Left kidney (tissue), 2 donors: Measurements from ENCODE around the gene DUSP28. TPM values are rescaled to one million over a fixed set of nuclear protein-coding genes. Genes with fewer than 3 reads are reported as not detected.
A peak's percentile ranks its signal among the peaks of the same experiment; 100 is the strongest.

ENCODE experiments used
- DNase-seq: peaks from one replicate; pipeline ENCODE4 v3.0.0-alpha.2; 2013
- polyA plus RNA-seq: library from polyadenylated mRNA; unstranded; fragments of 120-200 nt; gene quantifications from one replicate; pipeline ENCODE4 v1.2.1, GENCODE V29; 2013; ENCODE audit not compliant: insufficient read length

Gene DUSP28
- polyA plus RNA-seq, 1 donor: 8.3 TPM

GRCh38 chr2:240599141-240599583, 39.0 kb downstream of the DUSP28 start:
- no peak for DNase-seq

GRCh38 chr2:240600451-240600961, 40.3 kb downstream of the DUSP28 start:
- no peak for DNase-seq

- DNase-seq: no peak
Measured at GRCh38 chr2:240601061-240601830, 41.1 kb downstream of the DUSP28 start.

GRCh38 chr2:240601831-240602160, 41.6 kb downstream of the DUSP28 start:
- DNase-seq: no peak

- no peak for DNase-seq
Measured at GRCh38 chr2:240602266-240603050, 42.3 kb downstream of the DUSP28 start.

- no peak for DNase-seq
Measured at GRCh38 chr2:240603081-240603835, 43.1 kb downstream of the DUSP28 start.

GRCh38 chr2:240603846-240604245, 43.7 kb downstream of the DUSP28 start:
- DNase-seq: no peak

GRCh38 chr2:240604291-240604938, 44.3 kb downstream of the DUSP28 start:
- DNase-seq: peak; percentile 73

GRCh38 chr2:240604939-240605716, 45.0 kb downstream of the DUSP28 start:
- DNase-seq: no peak

GRCh38 chr2:240605867-240606743, 45.9 kb downstream of the DUSP28 start:
- DNase-seq: no peak

GRCh38 chr2:240611601-240612210, 51.5 kb downstream of the DUSP28 start:
- no peak for DNase-seq

Other genes with a start within 250 kb of the DUSP28 start
- gene GPC1, start 124.7 kb upstream of the DUSP28 start, polyA plus RNA-seq: 28.1 TPM
- gene ANKMY1, start 2.4 kb upstream of the DUSP28 start, polyA plus RNA-seq: 13.5 TPM
- 22.3 TPM for gene RNPEPL1, start 8.1 kb downstream of the DUSP28 start, polyA plus RNA-seq
- 24.9 TPM for gene CAPN10, start 26.4 kb downstream of the DUSP28 start, polyA plus RNA-seq
- gene GPR35, start 65.1 kb downstream of the DUSP28 start, polyA plus RNA-seq: 2.9 TPM
- 0.35 TPM for gene AQP12B, start 122.5 kb downstream of the DUSP28 start, polyA plus RNA-seq
- gene AQP12A, start 131.5 kb downstream of the DUSP28 start, polyA plus RNA-seq: not detected